ENCODE results near the gene IL22RA1. TPM values are rescaled to one million over a fixed set of nuclear protein-coding genes. Genes with fewer than 3 reads are reported as not detected.

Gene IL22RA1
- total and polyA plus RNA-seq, 9 of the 15 experiments (the other 6 are each of a cell fraction or from before 2014, with no cell fraction given) = not detected

DNA sequence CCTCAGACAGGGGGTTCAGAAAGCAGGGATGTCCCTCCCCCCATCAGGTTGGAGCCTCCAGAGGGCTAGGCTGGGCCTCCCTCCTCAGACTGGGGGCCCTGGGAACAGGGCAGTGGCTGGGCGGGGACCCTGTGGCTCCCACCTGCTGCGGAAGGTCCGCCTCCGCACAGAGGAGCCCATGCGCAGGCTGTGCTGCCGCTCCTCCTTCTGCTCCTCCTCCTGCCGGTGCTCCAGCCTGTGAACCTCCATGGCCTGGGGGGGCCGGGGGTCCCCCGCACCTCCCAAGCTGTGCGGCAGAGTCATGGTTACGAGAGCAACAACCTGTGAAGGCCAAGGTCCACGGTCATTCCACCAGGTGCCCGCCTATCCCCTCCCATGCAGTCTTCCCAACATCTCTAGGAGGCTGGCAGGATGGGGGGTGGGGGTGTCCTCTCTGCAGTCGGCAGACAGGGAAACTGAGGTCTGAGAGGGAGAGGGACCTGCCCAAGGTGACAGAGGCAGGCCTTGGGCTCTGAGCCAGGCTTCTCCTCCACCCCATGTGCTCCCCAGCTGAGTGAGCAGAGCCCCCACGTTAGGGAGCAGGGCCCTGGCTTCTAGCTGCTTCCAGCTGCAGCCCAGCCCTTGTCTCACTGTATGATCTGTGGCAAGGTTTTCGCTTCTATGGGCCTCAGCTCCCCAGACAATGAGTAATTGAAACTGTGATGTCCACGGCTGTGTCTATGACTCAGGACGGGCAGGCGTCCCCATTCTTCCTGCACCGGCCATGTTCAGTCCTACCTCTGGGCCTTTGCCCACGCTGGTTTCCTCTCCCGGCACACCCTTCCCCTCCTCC lies 34.4 kb downstream of the IL22RA1 start:
- no peak overlapping the region for H3K4me2 ChIP-seq (ENCODE audit: insufficient read depth, low read length)
- intact Hi-C loops (cut with micrococcal nuclease) (no loop called here), in situ Hi-C loops (cut with MboI) (no loop called here)
- 13% methylated on average over 20 of the region's 22 CpGs for WGBS (ENCODE audit: insufficient coverage, low coverage, missing lambda C conversion rate)
- H3K9me3 ChIP-seq (replicated peaks; ENCODE audit: control insufficient read depth, insufficient read depth, low read depth, low read length) = no peaks in the 10 kb centered on the region
- no peaks in the 10 kb centered on the region for H3K9me1 ChIP-seq (ENCODE audit: control insufficient read depth, insufficient read depth, low read length)
- ATAC-seq (peak; percentile 9; the same call in 1 of the 3 replicates), FAIRE-seq (no peak), DNase-seq (ENCODE audit: extremely low read depth in 1 of 4, low spot score in 3 of 4) (peak; percentile 28 to 49 (median 34))
- ChIA-PET CTCF (ENCODE audit: low intra/inter-chr PET ratio) (no interaction called here), POLR2A (interaction anchor here (0.6 kb wide), 1 partner anchor 130 kb away, joined by 3 read pairs; no protein-coding TSS in a partner anchor)
- no peak overlapping the region for H2AFZ ChIP-seq (ENCODE audit: low read depth, low read length)
- H3K27ac ChIP-seq (ENCODE audit: extremely low read depth, low read depth, low read length) = no peak overlapping the region
- H3K79me2 ChIP-seq (ENCODE audit: control insufficient read depth, insufficient read depth, low read length) = no peaks in the 10 kb centered on the region
- H3K4me3 ChIP-seq = no peak overlapping the region
- H4K20me1 ChIP-seq (replicated peaks; ENCODE audit: control insufficient read depth, insufficient read depth, low read length) = peaks cover 10% of the 10 kb centered on the region
- peaks cover 40 to 71% of the 10 kb centered on the region in 2 experiments for H3K27me3 ChIP-seq (ENCODE audit: control insufficient read depth in 2 of 2, insufficient read depth in 2 of 2, low read length in 2 of 2)
- no peaks in the 10 kb centered on the region for H3K36me3 ChIP-seq (ENCODE audit: control insufficient read depth, insufficient read depth, low read length)
- H3K9ac ChIP-seq (ENCODE audit: insufficient read depth in 1 of 2, low read depth in 2 of 2, low read length in 2 of 2) = peak overlapping the region in 1 of 2 experiments; percentile 61; a peak in 1 of 4 replicates
- BruUV-seq (replicated peaks) = no TSS peak
- peaks cover 0 to 29% of the 10 kb centered on the region in 2 experiments; a peak in 3 of 5 replicates for H3K4me1 ChIP-seq (replicated peaks in 1 of 2; ENCODE audit: control insufficient read depth in 2 of 2, insufficient read depth in 2 of 2, low read length in 2 of 2)
- peak; percentile 73 to 78 for TF ChIP-seq NRF1 (conservative IDR thresholded peaks at IDR 0.05 in 1 of 2, IDR thresholded peaks at IDR 0.05 in 1 of 2)
- no peak for TF ChIP-seq ZNF12 (CRISPR knock-in tag; IDR thresholded peaks at IDR 0.05)
- TF ChIP-seq CTBP1 (IDR thresholded peaks at IDR 0.05; ENCODE audit: borderline replicate concordance) = no peak
- peak; percentile 78 for TF ChIP-seq FOSL1 (tag; conservative IDR thresholded peaks at IDR 0.05)
- no peak for TF ChIP-seq BRF1 (IDR thresholded peaks at IDR 0.05; ENCODE audit: borderline replicate concordance, extremely low read depth, insufficient read length)
- TF ChIP-seq, protein P1, sequence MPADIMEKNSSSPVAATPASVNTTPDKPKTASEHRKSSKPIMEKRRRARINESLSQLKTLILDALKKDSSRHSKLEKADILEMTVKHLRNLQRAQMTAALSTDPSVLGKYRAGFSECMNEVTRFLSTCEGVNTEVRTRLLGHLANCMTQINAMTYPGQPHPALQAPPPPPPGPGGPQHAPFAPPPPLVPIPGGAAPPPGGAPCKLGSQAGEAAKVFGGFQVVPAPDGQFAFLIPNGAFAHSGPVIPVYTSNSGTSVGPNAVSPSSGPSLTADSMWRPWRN (IDR thresholded peaks at IDR 0.05; ENCODE audit: low read depth) = no peak
- no peak for TF ChIP-seq ZSCAN32 (CRISPR knock-in tag; IDR thresholded peaks at IDR 0.05)
- no peak for TF ChIP-seq ZNF253 (CRISPR knock-in tag; conservative IDR thresholded peaks at IDR 0.05)
- TF ChIP-seq, protein P2, sequence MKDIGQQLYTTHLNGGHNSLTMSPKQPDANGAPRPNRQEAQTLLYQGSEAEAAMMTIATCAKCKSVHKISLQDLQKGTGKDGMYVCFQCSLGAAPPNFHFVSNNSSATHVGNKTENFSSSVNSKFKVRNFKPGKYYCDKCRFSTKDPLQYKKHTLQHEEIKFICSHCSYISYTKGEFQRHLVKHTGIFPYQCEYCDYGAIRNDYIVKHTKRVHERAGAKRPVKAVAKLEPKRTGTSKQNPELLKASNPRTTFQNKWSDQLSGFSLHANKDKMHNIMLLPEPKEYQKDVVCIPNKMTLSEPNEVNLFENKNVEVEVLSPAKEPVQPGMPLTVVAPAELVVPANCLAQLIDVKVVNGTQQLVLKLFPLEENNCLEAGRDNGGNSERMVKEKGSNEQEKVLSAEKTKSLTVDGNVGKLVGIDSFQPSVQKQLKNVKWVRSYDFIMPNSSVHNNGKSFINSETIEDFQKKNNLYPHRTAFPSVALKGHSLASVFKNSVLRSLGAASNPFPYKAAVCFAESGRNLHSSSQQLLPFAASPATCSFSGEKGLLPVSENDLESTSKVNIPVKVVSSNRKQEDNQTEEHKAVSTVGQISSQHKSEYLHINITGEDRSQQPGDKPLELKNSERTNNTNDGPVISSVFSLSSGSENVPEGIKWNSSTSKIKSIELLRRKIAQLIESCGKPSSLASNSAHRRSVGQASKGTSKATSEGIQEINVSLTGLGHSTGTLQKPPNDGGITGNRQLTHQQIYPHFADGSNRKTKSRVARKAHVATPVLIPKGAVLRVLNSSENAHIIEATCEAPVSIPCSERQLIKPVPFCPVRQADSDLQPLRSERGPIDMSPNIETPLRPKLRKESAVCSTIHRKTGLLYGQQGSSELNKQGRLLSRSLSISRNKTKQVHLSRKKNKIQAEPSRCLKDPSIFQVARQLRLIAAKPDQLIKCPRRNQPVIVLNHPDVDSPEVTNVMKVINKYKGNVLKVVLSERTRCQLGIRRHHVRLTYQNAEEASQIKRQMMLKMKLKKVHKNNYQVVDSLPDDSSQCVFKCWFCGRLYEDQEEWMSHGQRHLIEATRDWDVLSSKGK (CRISPR knock-in tag; IDR thresholded peaks at IDR 0.05) = no peak
- no peak for TF ChIP-seq CSDE1 (IDR thresholded peaks at IDR 0.05)
- TF ChIP-seq GATA2 (CRISPR knock-in tag; IDR thresholded peaks at IDR 0.05) = peak; percentile 71
- no peak for TF ChIP-seq TRIM28 (IDR thresholded peaks at IDR 0.05)
- TF ChIP-seq STAG1 (CRISPR knock-in tag; IDR thresholded peaks at IDR 0.05; ENCODE audit: borderline replicate concordance) = 0 out of 2 replicates have a peak, but pooled peaks have one; percentile 30
- TF ChIP-seq GABPB1 (CRISPR knock-in tag; IDR thresholded peaks at IDR 0.05) = no peak
- TF ChIP-seq, protein P3, sequence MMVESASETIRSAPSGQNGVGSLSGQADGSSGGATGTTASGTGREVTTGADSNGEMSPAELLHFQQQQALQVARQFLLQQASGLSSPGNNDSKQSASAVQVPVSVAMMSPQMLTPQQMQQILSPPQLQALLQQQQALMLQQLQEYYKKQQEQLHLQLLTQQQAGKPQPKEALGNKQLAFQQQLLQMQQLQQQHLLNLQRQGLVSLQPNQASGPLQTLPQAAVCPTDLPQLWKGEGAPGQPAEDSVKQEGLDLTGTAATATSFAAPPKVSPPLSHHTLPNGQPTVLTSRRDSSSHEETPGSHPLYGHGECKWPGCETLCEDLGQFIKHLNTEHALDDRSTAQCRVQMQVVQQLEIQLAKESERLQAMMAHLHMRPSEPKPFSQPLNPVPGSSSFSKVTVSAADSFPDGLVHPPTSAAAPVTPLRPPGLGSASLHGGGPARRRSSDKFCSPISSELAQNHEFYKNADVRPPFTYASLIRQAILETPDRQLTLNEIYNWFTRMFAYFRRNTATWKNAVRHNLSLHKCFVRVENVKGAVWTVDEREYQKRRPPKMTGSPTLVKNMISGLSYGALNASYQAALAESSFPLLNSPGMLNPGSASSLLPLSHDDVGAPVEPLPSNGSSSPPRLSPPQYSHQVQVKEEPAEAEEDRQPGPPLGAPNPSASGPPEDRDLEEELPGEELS (CRISPR knock-in tag; IDR thresholded peaks at IDR 0.05; ENCODE audit: borderline replicate concordance) = no peak
- 0 out of 2 replicates have a peak, but pooled peaks have one; percentile 21 for TF ChIP-seq CBFB (CRISPR knock-in tag; IDR thresholded peaks at IDR 0.05)
- TF ChIP-seq COPS2 (conservative IDR thresholded peaks at IDR 0.05) = no peak

All from K562 (cell line).